Peyer's patch (tissue), 4 donors: ENCODE measurements around the gene ADCY2.

Source experiments
- POLR2A ChIP-seq, 2 donors: fragments of 450-650 bp; IDR thresholded peaks; one replicate each; pipeline ENCODE4 v1.5.1; 2017; ENCODE audit warnings: antibody characterized with exemption in 2 of 2, mild to moderate bottlenecking in 2 of 2, moderate library complexity in 2 of 2
- TF ChIP-seq, protein P1 (sequence below), 6 experiments: fragments of 450-650 bp in 4 of 6; fragments of 200-600 bp in 2 of 6; sonication (generic) in 1 of 6; IDR thresholded peaks; one replicate each; pipeline ENCODE4 v1.5.1; 2017 to 2019; ENCODE audit warnings: antibody characterized with exemption in 6 of 6, mild to moderate bottlenecking in 3 of 6, moderate library complexity in 1 of 6

DNA sequence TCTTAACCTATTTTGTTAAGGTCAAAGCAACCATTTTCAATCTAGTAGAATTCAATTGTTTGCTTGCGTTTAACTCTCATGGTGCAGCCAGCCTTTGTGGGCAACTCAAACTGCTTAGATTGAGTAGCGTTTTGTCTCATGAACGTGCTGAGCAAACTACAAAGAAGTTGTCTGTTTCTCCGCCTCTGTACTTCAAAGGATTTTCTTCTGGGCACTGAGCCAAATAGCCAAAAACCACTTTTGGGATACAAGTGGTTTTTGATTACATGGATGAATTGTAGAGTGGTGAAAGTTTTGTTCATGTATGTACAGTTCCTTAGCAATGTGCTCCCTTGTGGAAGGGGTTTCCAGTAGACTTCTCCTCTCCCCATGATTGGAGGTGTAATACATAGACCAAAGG is 332.1 kb downstream of the ADCY2 start:
- TF ChIP-seq POLR2A (IDR thresholded peaks at IDR 0.05), result no peak
- TF ChIP-seq, protein P1, sequence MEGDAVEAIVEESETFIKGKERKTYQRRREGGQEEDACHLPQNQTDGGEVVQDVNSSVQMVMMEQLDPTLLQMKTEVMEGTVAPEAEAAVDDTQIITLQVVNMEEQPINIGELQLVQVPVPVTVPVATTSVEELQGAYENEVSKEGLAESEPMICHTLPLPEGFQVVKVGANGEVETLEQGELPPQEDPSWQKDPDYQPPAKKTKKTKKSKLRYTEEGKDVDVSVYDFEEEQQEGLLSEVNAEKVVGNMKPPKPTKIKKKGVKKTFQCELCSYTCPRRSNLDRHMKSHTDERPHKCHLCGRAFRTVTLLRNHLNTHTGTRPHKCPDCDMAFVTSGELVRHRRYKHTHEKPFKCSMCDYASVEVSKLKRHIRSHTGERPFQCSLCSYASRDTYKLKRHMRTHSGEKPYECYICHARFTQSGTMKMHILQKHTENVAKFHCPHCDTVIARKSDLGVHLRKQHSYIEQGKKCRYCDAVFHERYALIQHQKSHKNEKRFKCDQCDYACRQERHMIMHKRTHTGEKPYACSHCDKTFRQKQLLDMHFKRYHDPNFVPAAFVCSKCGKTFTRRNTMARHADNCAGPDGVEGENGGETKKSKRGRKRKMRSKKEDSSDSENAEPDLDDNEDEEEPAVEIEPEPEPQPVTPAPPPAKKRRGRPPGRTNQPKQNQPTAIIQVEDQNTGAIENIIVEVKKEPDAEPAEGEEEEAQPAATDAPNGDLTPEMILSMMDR (IDR thresholded peaks at IDR 0.05), result no peak
